NB4 (cell line): ENCODE data around the gene TMEM80.
"Not testable (repeated sequence)": the region's sequence is repeated elsewhere in the genome, so short reads cannot be mapped to it uniquely, and the experiment has no call there.

Source experiments
- TF ChIP-seq, protein P1 (sequence below): IDR thresholded peaks from one replicate; pipeline ENCODE4 v1.5.1; 2012; ENCODE audit warnings: low read depth, low read length
- TF ChIP-seq, protein P2 (sequence below): IDR thresholded peaks from 2 replicates; pipeline ENCODE4 v1.6.1; 2011; ENCODE audit warnings: low read depth, low read length

DNA sequence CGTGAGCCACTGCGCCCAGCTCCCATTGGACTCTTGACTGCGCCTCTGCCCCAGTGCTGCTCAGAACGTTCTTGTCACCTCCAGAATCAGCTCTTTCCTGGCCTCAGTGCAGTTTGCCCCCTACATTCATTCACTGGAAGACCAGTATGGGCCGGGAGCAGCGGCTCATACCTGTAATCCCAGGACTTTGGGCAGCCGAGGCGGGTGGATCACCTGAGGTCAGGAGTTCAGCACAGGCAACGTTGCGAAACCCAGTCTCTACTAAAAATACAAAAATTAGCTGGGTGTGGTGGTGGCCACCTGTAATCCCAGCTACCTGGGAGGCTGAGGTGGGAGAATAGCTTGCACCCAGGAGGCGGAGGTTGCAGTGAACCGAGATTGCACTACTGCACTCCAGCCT is 41.2 kb upstream of the TMEM80 start:
- TF ChIP-seq, protein P1, sequence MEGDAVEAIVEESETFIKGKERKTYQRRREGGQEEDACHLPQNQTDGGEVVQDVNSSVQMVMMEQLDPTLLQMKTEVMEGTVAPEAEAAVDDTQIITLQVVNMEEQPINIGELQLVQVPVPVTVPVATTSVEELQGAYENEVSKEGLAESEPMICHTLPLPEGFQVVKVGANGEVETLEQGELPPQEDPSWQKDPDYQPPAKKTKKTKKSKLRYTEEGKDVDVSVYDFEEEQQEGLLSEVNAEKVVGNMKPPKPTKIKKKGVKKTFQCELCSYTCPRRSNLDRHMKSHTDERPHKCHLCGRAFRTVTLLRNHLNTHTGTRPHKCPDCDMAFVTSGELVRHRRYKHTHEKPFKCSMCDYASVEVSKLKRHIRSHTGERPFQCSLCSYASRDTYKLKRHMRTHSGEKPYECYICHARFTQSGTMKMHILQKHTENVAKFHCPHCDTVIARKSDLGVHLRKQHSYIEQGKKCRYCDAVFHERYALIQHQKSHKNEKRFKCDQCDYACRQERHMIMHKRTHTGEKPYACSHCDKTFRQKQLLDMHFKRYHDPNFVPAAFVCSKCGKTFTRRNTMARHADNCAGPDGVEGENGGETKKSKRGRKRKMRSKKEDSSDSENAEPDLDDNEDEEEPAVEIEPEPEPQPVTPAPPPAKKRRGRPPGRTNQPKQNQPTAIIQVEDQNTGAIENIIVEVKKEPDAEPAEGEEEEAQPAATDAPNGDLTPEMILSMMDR, result not testable (repeated sequence)
- TF ChIP-seq, protein P2, sequence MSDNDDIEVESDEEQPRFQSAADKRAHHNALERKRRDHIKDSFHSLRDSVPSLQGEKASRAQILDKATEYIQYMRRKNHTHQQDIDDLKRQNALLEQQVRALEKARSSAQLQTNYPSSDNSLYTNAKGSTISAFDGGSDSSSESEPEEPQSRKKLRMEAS, result not testable (repeated sequence)
